NCI-H2196 treated with DMSO at 0.1 percent for 48 hours (cell line): ENCODE results near the gene ZSCAN22.
"Not testable (repeated sequence)": the region's sequence is repeated elsewhere in the genome, so short reads cannot be mapped to it uniquely, and the experiment has no call there.

ENCODE experiments used
- DNase-seq: peaks from one replicate; lab custom pipeline; 2025; ENCODE audit not compliant: unreplicated experiment; lab: John Stamatoyannopoulos, UW

Gene ZSCAN22

GRCh38 chr19:58317476-58318072 is 9.2 kb upstream of the ZSCAN22 start:
- no peak for DNase-seq

- DNase-seq, result no peak
Measured at GRCh38 chr19:58318297-58318696, 8.5 kb upstream of the ZSCAN22 start.

GRCh38 chr19:58319241-58319640 is 7.6 kb upstream of the ZSCAN22 start:
- DNase-seq, result no peak

- no peak for DNase-seq
Measured at GRCh38 chr19:58325311-58326022, 1.3 kb upstream of the ZSCAN22 start.

- no peak for DNase-seq
Measured at GRCh38 chr19:58326501-58326913, 287 bp upstream of the ZSCAN22 start.

GRCh38 chr19:58328999-58329398 is 2.2 kb downstream of the ZSCAN22 start:
- no peak for DNase-seq

- DNase-seq, result no peak
Measured at GRCh38 chr19:58330458-58330857, 3.7 kb downstream of the ZSCAN22 start.

- no peak for DNase-seq
Measured at GRCh38 chr19:58332697-58333096, 5.9 kb downstream of the ZSCAN22 start.

- no peak for DNase-seq
Measured at GRCh38 chr19:58334691-58335249, 8.0 kb downstream of the ZSCAN22 start.

GRCh38 chr19:58335630-58336029 is 8.8 kb downstream of the ZSCAN22 start:
- DNase-seq, result no peak

- no peak for DNase-seq
Measured at GRCh38 chr19:58336216-58336615, 9.4 kb downstream of the ZSCAN22 start.

- DNase-seq, result no peak
Measured at GRCh38 chr19:58336820-58337219, 10.0 kb downstream of the ZSCAN22 start.

- no peak for DNase-seq
Measured at GRCh38 chr19:58338336-58338735, 11.5 kb downstream of the ZSCAN22 start.

GRCh38 chr19:58338825-58339558 is 12.2 kb downstream of the ZSCAN22 start:
- no peak for DNase-seq

- no peak for DNase-seq
Measured at GRCh38 chr19:58345558-58345957, 18.8 kb downstream of the ZSCAN22 start.

GRCh38 chr19:58346961-58347929 is 20.5 kb downstream of the ZSCAN22 start:
- peak; percentile 24 for DNase-seq

- not testable (repeated sequence) for DNase-seq
Measured at GRCh38 chr19:58348080-58348479, 21.3 kb downstream of the ZSCAN22 start.

GRCh38 chr19:58349590-58349989 is 22.8 kb downstream of the ZSCAN22 start:
- DNase-seq, result no peak

GRCh38 chr19:58350001-58350861 is 23.4 kb downstream of the ZSCAN22 start:
- no peak for DNase-seq
